Activated CD8-positive, alpha-beta memory T cell treated with anti-CD3 and anti-CD28 coated beads, Interleukin-2, amount 50 U/mL, for 4 hours (primary cell): ENCODE results near the gene EPN2.
"Not testable (repeated sequence)": the region's sequence is repeated elsewhere in the genome, so short reads cannot be mapped to it uniquely, and the experiment has no call there.

Experiments used
- DNase-seq: peaks from one replicate; pipeline ENCODE4 v3.0.0-alpha.2; 2020

Gene EPN2

GRCh38 chr17:19269641-19270040, 32.5 kb downstream of the EPN2 start:
- no peak for DNase-seq

GRCh38 chr17:19270347-19270703, 33.2 kb downstream of the EPN2 start:
- DNase-seq: no peak

- DNase-seq: no peak
Observed at GRCh38 chr17:19270704-19271611, 33.8 kb downstream of the EPN2 start.

GRCh38 chr17:19271780-19272357, 34.7 kb downstream of the EPN2 start:
- no peak for DNase-seq

GRCh38 chr17:19273731-19274130, 36.6 kb downstream of the EPN2 start:
- no peak for DNase-seq

- DNase-seq: no peak
Observed at GRCh38 chr17:19274893-19275292, 37.7 kb downstream of the EPN2 start.

GRCh38 chr17:19275457-19276127, 38.4 kb downstream of the EPN2 start:
- no peak for DNase-seq

GRCh38 chr17:19278284-19278683, 41.1 kb downstream of the EPN2 start:
- not testable (repeated sequence) for DNase-seq

GRCh38 chr17:19278729-19279128, 41.6 kb downstream of the EPN2 start:
- no peak for DNase-seq

- no peak for DNase-seq
Observed at GRCh38 chr17:19281161-19281560, 44.0 kb downstream of the EPN2 start.

GRCh38 chr17:19284005-19284959, 47.1 kb downstream of the EPN2 start:
- no peak for DNase-seq

GRCh38 chr17:19285213-19285900, 48.2 kb downstream of the EPN2 start:
- no peak for DNase-seq

GRCh38 chr17:19286751-19287341, 49.7 kb downstream of the EPN2 start:
- no peak for DNase-seq

GRCh38 chr17:19287651-19288050, 50.5 kb downstream of the EPN2 start:
- DNase-seq: no peak

GRCh38 chr17:19288453-19288852, 51.3 kb downstream of the EPN2 start:
- no peak for DNase-seq

GRCh38 chr17:19290066-19290705, 53.0 kb downstream of the EPN2 start:
- no peak for DNase-seq

GRCh38 chr17:19291646-19292376, 54.6 kb downstream of the EPN2 start:
- DNase-seq: no peak

- DNase-seq: no peak
Observed at GRCh38 chr17:19292377-19292711, 55.2 kb downstream of the EPN2 start.

GRCh38 chr17:19294443-19294842, 57.3 kb downstream of the EPN2 start:
- no peak for DNase-seq

- DNase-seq: no peak
Observed at GRCh38 chr17:19295473-19296135, 58.4 kb downstream of the EPN2 start.
